ENCODE measurements around the gene H2AZ2.

Gene H2AZ2

DNA sequence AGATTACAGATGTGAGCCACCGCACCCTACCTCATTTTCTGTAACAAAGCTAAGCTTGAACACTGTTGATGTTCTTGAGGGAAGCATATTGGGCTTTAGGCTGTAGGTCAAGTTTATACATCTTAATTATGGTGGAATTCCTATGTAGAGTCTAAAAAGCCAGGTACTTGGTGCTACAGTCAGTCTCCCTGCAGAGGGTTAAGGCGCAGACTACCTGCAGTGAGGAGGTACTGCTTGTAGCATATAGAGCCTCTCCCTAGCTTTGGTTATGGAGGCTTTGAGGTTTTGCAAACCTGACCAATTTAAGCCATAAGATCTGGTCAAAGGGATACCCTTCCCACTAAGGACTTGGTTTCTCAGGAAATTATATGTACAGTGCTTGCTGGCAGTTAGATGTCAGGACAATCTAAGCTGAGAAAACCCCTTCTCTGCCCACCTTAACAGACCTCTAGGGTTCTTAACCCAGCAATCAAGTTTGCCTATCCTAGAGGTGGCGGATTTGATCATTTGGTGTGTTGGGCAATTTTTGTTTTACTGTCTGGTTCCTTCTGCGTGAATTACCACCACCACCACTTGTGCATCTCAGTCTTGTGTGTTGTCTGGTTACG is 45.4 kb downstream of the H2AZ2 start:
- TF ChIP-seq, protein P1, sequence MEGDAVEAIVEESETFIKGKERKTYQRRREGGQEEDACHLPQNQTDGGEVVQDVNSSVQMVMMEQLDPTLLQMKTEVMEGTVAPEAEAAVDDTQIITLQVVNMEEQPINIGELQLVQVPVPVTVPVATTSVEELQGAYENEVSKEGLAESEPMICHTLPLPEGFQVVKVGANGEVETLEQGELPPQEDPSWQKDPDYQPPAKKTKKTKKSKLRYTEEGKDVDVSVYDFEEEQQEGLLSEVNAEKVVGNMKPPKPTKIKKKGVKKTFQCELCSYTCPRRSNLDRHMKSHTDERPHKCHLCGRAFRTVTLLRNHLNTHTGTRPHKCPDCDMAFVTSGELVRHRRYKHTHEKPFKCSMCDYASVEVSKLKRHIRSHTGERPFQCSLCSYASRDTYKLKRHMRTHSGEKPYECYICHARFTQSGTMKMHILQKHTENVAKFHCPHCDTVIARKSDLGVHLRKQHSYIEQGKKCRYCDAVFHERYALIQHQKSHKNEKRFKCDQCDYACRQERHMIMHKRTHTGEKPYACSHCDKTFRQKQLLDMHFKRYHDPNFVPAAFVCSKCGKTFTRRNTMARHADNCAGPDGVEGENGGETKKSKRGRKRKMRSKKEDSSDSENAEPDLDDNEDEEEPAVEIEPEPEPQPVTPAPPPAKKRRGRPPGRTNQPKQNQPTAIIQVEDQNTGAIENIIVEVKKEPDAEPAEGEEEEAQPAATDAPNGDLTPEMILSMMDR (IDR thresholded peaks at IDR 0.05; ENCODE audit: insufficient read depth, low read length, poor library complexity, severe bottlenecking), result no peak
- peaks cover 21% of the 10 kb centered on the region for H3K36me3 ChIP-seq (ENCODE audit: control insufficient read depth, insufficient read depth, low read length)
- DNase-seq (ENCODE audit: extremely low read depth, insufficient read length), result no peak
- no peak overlapping the region for H3K4me3 ChIP-seq (replicated peaks; ENCODE audit: low read depth, low read length)
- H3K27me3 ChIP-seq (replicated peaks; ENCODE audit: control insufficient read depth, insufficient read depth, low read length), result no peaks in the 10 kb centered on the region

DNA sequence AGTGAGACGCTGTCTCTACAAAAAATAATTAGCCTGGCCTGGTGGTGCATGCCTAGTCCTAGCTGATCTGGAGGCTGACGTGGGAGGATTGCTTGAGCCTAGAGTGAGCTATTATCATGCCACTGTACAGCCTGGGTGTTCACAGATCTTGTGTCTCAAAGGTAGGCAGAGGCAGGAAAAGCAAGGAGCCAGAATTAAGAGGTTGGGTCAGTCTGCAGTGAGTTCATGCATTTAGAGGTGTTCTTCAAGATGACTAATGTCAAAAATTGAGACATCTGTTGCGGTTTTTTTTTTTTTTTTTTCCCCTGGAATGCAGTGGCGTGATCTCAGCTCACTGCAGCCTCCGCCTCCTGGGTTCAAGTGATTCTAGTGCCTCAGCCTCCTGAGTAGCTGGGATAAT is 46.0 kb downstream of the H2AZ2 start:
- TF ChIP-seq, protein P1 (IDR thresholded peaks at IDR 0.05; ENCODE audit: insufficient read depth, low read length, poor library complexity, severe bottlenecking), result no peak
- H3K27me3 ChIP-seq (replicated peaks; ENCODE audit: control insufficient read depth, insufficient read depth, low read length), result no peaks in the 10 kb centered on the region

DNA sequence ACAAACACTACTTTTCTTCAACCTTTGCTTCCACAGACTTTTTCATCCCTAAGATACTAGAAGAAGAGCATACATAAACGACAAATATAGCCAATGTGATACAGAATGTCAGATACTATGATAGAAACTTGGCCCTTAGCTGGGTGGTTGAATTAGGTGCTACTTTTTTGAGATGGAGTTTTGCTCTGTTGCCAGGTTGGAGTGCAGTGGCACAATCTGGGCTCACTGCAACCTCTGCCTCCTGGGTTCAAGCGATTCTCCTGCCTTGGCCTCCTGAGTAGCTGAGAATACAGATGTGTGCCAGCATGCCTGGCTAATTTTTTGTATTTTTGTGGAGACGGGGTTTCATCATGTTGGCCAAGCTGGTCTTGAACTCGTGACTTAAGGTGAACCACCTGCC is 47.9 kb downstream of the H2AZ2 start:
- H3K27me3 ChIP-seq (replicated peaks; ENCODE audit: control insufficient read depth, insufficient read depth, low read length), result no peaks in the 10 kb centered on the region
- no peak for DNase-seq (ENCODE audit: extremely low read depth, insufficient read length)
- TF ChIP-seq, protein P1 (IDR thresholded peaks at IDR 0.05; ENCODE audit: insufficient read depth, low read length, poor library complexity, severe bottlenecking), result no peak
- H3K36me3 ChIP-seq (ENCODE audit: control insufficient read depth, insufficient read depth, low read length), result peaks cover 21% of the 10 kb centered on the region
- H3K4me3 ChIP-seq (replicated peaks; ENCODE audit: low read depth, low read length), result no peak overlapping the region

More for the DNA sequence above, 46.0 kb downstream of the H2AZ2 start:
- H3K36me3 ChIP-seq (ENCODE audit: control insufficient read depth, insufficient read depth, low read length), result peaks cover 21% of the 10 kb centered on the region
- DNase-seq (ENCODE audit: extremely low read depth, insufficient read length), result no peak
- H3K4me3 ChIP-seq (replicated peaks; ENCODE audit: low read depth, low read length), result no peak overlapping the region

DNA sequence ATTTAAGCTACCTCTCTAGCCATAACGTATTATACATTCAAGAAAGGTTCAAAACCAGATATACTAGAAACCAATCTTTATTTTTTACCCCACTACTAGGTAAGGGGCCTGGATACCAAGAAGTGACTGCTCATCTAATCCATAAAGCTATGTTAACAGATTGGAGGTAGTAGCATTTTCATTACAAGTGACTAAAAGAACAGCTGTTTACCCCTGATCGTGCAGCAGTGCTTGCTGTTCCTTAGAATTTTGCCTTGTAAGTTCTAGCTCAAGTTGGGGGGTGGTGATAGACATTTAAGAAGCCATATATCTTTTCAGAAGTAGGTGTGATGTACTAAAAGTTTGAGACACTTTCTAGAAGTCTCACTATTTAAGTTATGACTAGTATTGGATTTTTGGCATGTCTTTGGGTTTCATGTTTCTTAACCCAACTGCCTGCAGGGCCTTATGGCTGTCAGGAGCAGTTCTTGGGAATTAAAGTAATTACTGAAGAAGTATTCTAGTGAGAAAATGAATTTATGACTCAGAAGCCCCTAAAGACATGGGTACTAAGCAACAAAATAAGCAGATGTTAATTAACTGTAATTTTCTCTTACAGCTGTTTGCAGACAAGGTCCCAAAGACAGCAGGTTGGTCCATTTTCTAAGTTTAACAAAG is 49.1 kb downstream of the H2AZ2 start:
- TF ChIP-seq, protein P1 (IDR thresholded peaks at IDR 0.05; ENCODE audit: insufficient read depth, low read length, poor library complexity, severe bottlenecking), result no peak
- no peaks in the 10 kb centered on the region for H3K27me3 ChIP-seq (replicated peaks; ENCODE audit: control insufficient read depth, insufficient read depth, low read length)
- peak overlapping the region; percentile 96 for H3K4me3 ChIP-seq (replicated peaks; ENCODE audit: low read depth, low read length)
- peaks cover 21% of the 10 kb centered on the region for H3K36me3 ChIP-seq (ENCODE audit: control insufficient read depth, insufficient read depth, low read length)
- DNase-seq (ENCODE audit: extremely low read depth, insufficient read length), result no peak

- Histone ChIP-seq H3K36me3 (ENCODE audit: control insufficient read depth, insufficient read depth, low read length) (peaks cover 17% of the 10 kb centered on the region), H3K4me3 (replicated peaks; ENCODE audit: low read depth, low read length) (peak overlapping the region; percentile 96), H3K27me3 (replicated peaks; ENCODE audit: control insufficient read depth, insufficient read depth, low read length) (no peaks in the 10 kb centered on the region)
- TF ChIP-seq, protein P1 (IDR thresholded peaks at IDR 0.05; ENCODE audit: insufficient read depth, low read length, poor library complexity, severe bottlenecking), result peak; percentile 67
- DNase-seq (ENCODE audit: extremely low read depth, insufficient read length), result peak; percentile 88
Measured at GRCh38 chr7:44797329-44798258, 50.3 kb downstream of the H2AZ2 start.
